Astrocyte (in vitro differentiated cells and primary cell): ENCODE data around the gene AMDHD2.

Experiments used
- EZH2 ChIP-seq: IDR thresholded peaks from 2 replicates; pipeline ENCODE4 v1.6.1; 2012; ENCODE audit warnings: mild to moderate bottlenecking, low read length, inconsistent platforms; ENCODE audit not compliant: insufficient read depth
- TF ChIP-seq, protein P1 (sequence below): IDR thresholded peaks from 2 replicates; pipeline ENCODE4 v1.5.1; 2011; ENCODE audit warnings: low read depth, mild to moderate bottlenecking, inconsistent platforms, low read length, moderate library complexity; ENCODE audit not compliant: insufficient read depth

- TF ChIP-seq, protein P1, sequence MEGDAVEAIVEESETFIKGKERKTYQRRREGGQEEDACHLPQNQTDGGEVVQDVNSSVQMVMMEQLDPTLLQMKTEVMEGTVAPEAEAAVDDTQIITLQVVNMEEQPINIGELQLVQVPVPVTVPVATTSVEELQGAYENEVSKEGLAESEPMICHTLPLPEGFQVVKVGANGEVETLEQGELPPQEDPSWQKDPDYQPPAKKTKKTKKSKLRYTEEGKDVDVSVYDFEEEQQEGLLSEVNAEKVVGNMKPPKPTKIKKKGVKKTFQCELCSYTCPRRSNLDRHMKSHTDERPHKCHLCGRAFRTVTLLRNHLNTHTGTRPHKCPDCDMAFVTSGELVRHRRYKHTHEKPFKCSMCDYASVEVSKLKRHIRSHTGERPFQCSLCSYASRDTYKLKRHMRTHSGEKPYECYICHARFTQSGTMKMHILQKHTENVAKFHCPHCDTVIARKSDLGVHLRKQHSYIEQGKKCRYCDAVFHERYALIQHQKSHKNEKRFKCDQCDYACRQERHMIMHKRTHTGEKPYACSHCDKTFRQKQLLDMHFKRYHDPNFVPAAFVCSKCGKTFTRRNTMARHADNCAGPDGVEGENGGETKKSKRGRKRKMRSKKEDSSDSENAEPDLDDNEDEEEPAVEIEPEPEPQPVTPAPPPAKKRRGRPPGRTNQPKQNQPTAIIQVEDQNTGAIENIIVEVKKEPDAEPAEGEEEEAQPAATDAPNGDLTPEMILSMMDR, result no peak
- TF ChIP-seq EZH2, result no peak
Measured at GRCh38 chr16:2490190-2491105, 29.7 kb upstream of the AMDHD2 start.
